HepG2 (cell line): ENCODE data around the gene TAF8. TPM values are rescaled to one million over a fixed set of nuclear protein-coding genes. Genes with fewer than 3 reads are reported as not detected.

Experiments
- BORCS8-MEF2B ChIP-seq: sonication (generic); formaldehyde crosslinking; IDR thresholded peaks from 2 replicates; pipeline ENCODE4 v1.8.0; 2022; ENCODE audit warnings: mild to moderate bottlenecking, missing genetic modification reagents
- CBFB ChIP-seq: sonication (generic); formaldehyde crosslinking; IDR thresholded peaks from 2 replicates; pipeline ENCODE4 v1.4.0; 2020; ENCODE audit warnings: missing genetic modification reagents
- CEBPB ChIP-seq: IDR thresholded peaks from 2 replicates; pipeline ENCODE4 v1.6.1; 2011; ENCODE audit warnings: low read depth, low read length, improper control_type of control experiment, borderline replicate concordance
- CREM ChIP-seq, 2 experiments: sonication (generic) in 1 of 2; formaldehyde crosslinking in 1 of 2; IDR thresholded peaks; 2 replicates each; pipeline versions ENCODE4 v1.4.0 to v1.6.1; 2016 to 2020; ENCODE audit warnings: antibody characterized with exemption in 1 of 2, mild to moderate bottlenecking in 1 of 2, missing genetic modification reagents in 1 of 2
- FOXA3 ChIP-seq: IDR thresholded peaks from 2 replicates; pipeline ENCODE4 v1.6.1; 2016; ENCODE audit warnings: missing genetic modification reagents, missing compliant biosample characterization
- IRF2 ChIP-seq: IDR thresholded peaks from 2 replicates; pipeline ENCODE4 v1.6.1; 2018; ENCODE audit warnings: missing genetic modification reagents, missing compliant biosample characterization
- JUN ChIP-seq: sonication (generic); formaldehyde crosslinking; IDR thresholded peaks from 2 replicates; pipeline ENCODE4 v1.4.0; 2020; ENCODE audit warnings: mild to moderate bottlenecking, missing genetic modification reagents
- MTA1 ChIP-seq: sonication (generic); formaldehyde crosslinking; IDR thresholded peaks from 2 replicates; pipeline ENCODE4 v1.4.0; 2020; ENCODE audit warnings: missing genetic modification reagents, mild to moderate bottlenecking, borderline replicate concordance
- PAF1 ChIP-seq: IDR thresholded peaks from 2 replicates; pipeline ENCODE4 v1.6.1; 2016; ENCODE audit warnings: missing genetic modification reagents, missing compliant biosample characterization
- PPARG ChIP-seq: conservative IDR thresholded peaks from 2 replicates; pipeline ENCODE4 v1.6.1; 2016; ENCODE audit warnings: missing biosample characterization, missing genetic modification reagents
- RAD51 ChIP-seq: fragments of 450-650 bp; IDR thresholded peaks from 2 replicates; pipeline ENCODE4 v1.6.1; 2016; ENCODE audit warnings: borderline replicate concordance
- SP140L ChIP-seq: sonication (generic); formaldehyde crosslinking; IDR thresholded peaks from 2 replicates; pipeline ENCODE4 v1.4.0; 2020; ENCODE audit warnings: missing genetic modification reagents, borderline replicate concordance
- ZNF234 ChIP-seq: sonication (generic); formaldehyde crosslinking; conservative IDR thresholded peaks from 2 replicates; pipeline ENCODE4 v1.5.1; 2020; ENCODE audit warnings: mild to moderate bottlenecking, missing genetic modification reagents
- ZNF510 ChIP-seq: sonication (generic); formaldehyde crosslinking; IDR thresholded peaks from 2 replicates; pipeline ENCODE4 v1.4.0; 2020; ENCODE audit warnings: low read depth, mild to moderate bottlenecking, missing genetic modification reagents
- ZNF766 ChIP-seq: sonication (generic); formaldehyde crosslinking; IDR thresholded peaks from 2 replicates; pipeline ENCODE4 v1.5.0; 2020; ENCODE audit warnings: missing genetic modification reagents, borderline replicate concordance
- ZNF816 ChIP-seq: sonication (generic); formaldehyde crosslinking; IDR thresholded peaks from 2 replicates; pipeline ENCODE4 v1.8.0; 2022; ENCODE audit warnings: missing genetic modification reagents, mild to moderate bottlenecking, borderline replicate concordance
- polyA plus RNA-seq, 8 experiments: library from polyadenylated mRNA; depleted of rRNA in 3 of 8; stranded (reverse) in 7 of 8; unstranded in 1 of 8; fragments of >200 nt; fragmentation: Illumina TruSeq in 4 of 8; extraction: Trizol in 4 of 8; gene quantifications; 2 replicates each; pipeline versions ENCODE4 v1.2.1 to v1.2.3, GENCODE V29; 2011 to 2016; ENCODE audit warnings: low read depth in 4 of 8, missing spikeins in 1 of 8, mixed read lengths in 1 of 8; ENCODE audit not compliant: insufficient read depth in 1 of 8
- total RNA-seq, 5 experiments: library from RNA; depleted of rRNA; stranded (reverse); fragments of >200 nt; fragmentation: Illumina TruSeq; extraction: Trizol; gene quantifications; 2 replicates each; pipeline ENCODE4 v1.2.3, GENCODE V29; 2016; ENCODE audit warnings: low read depth in 1 of 5
- TF ChIP-seq, protein P1 (sequence below): sonication (generic); formaldehyde crosslinking; IDR thresholded peaks from 2 replicates; pipeline ENCODE4 v1.5.0; 2020; ENCODE audit warnings: missing genetic modification reagents
- TF ChIP-seq, protein P2 (sequence below): sonication (generic); IDR thresholded peaks from 2 replicates; pipeline ENCODE4 v1.6.1; 2016; ENCODE audit warnings: low read depth, borderline replicate concordance
- TF ChIP-seq, protein P3 (sequence below): IDR thresholded peaks from 2 replicates; pipeline ENCODE4 v1.6.1; 2016; ENCODE audit warnings: mild to moderate bottlenecking
- TF ChIP-seq, protein P4 (sequence below): sonication (generic); formaldehyde crosslinking; IDR thresholded peaks from 2 replicates; pipeline ENCODE4 v1.5.1; 2020; ENCODE audit warnings: mild to moderate bottlenecking, missing genetic modification reagents, moderate library complexity

TAF8 gene
- total and polyA plus RNA-seq, 2 of the 13 experiments (the other 11 are each of a cell fraction or from before 2014, with no cell fraction given): 25.2 to 25.8 TPM

DNA sequence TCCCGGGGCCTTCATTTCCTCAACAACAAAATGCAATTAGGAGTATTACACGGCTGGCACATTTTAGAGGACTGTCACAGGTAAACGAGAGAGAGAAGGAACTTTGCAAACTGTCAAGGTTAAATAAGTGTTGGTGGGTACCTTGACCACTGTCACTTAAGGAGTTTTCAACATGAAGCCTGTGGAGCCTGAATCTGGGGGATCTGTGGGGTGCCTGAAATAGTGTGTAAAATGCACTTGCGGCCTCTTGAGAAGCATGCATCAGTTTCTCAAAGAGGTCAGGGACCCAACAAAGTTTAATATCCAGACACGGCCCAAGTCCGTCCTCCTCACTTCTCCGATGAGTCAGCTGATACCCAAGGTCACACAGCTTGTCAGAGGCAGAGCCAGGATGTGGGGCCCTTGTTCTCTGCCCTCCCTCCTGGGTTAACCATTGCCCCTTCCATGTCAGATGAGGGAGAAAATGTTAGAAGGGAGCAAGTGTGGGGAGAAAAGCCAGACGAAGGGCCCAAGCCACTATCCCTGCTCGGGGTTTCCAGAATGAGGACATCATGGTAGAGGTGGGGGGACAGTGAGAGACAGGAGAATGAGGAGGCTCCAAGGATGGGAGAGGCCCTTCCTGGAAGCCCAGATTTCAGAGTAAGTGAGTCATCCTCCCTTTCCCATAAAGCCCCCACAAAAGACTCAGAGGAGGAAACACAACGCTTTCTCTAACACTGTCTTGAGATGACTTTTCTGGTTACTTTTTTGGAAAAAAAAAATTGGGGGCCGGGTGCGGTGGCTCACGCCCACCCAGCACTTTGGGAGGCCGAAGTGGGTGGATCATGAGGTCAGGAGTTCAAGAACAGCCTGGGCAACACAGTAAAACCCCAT lies 49.9 kb downstream of the TAF8 start (continued):
- TF ChIP-seq CBFB (no peak), FOXA3 (peak; percentile 38; the same call in 1 of the 2 replicates), JUN (CRISPR knock-in tag) (0 out of 2 replicates have a peak, but pooled peaks have one; percentile 48), CEBPB (no peak), ZNF816 (CRISPR knock-in tag) (no peak), PPARG (CRISPR knock-in tag) (peak; percentile 25; the same call in 1 of the 2 replicates), ZNF766 (CRISPR knock-in tag) (no peak), BORCS8-MEF2B (no peak), ZNF234 (CRISPR knock-in tag) (no peak), CREM (IDR thresholded peaks at IDR 0.05) (no peak), CREM (CRISPR knock-in tag; IDR thresholded peaks at IDR 0.05) (no peak), SP140L (CRISPR knock-in tag) (no peak), MTA1 (CRISPR knock-in tag) (no peak), PAF1 (CRISPR knock-in tag) (no peak), ZNF510 (CRISPR knock-in tag) (no peak), IRF2 (CRISPR knock-in tag) (no peak), RAD51 (no peak)
- TF ChIP-seq, protein P1, sequence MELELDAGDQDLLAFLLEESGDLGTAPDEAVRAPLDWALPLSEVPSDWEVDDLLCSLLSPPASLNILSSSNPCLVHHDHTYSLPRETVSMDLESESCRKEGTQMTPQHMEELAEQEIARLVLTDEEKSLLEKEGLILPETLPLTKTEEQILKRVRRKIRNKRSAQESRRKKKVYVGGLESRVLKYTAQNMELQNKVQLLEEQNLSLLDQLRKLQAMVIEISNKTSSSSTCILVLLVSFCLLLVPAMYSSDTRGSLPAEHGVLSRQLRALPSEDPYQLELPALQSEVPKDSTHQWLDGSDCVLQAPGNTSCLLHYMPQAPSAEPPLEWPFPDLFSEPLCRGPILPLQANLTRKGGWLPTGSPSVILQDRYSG (CRISPR knock-in tag): no peak
- TF ChIP-seq, protein P2, sequence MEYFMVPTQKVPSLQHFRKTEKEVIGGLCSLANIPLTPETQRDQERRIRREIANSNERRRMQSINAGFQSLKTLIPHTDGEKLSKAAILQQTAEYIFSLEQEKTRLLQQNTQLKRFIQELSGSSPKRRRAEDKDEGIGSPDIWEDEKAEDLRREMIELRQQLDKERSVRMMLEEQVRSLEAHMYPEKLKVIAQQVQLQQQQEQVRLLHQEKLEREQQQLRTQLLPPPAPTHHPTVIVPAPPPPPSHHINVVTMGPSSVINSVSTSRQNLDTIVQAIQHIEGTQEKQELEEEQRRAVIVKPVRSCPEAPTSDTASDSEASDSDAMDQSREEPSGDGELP: peak; percentile 95
- TF ChIP-seq, protein P3, sequence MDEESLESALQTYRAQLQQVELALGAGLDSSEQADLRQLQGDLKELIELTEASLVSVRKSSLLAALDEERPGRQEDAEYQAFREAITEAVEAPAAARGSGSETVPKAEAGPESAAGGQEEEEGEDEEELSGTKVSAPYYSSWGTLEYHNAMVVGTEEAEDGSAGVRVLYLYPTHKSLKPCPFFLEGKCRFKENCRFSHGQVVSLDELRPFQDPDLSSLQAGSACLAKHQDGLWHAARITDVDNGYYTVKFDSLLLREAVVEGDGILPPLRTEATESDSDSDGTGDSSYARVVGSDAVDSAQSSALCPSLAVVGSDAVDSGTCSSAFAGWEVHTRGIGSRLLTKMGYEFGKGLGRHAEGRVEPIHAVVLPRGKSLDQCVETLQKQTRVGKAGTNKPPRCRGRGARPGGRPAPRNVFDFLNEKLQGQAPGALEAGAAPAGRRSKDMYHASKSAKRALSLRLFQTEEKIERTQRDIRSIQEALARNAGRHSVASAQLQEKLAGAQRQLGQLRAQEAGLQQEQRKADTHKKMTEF (CRISPR knock-in tag): no peak
- TF ChIP-seq, protein P4, sequence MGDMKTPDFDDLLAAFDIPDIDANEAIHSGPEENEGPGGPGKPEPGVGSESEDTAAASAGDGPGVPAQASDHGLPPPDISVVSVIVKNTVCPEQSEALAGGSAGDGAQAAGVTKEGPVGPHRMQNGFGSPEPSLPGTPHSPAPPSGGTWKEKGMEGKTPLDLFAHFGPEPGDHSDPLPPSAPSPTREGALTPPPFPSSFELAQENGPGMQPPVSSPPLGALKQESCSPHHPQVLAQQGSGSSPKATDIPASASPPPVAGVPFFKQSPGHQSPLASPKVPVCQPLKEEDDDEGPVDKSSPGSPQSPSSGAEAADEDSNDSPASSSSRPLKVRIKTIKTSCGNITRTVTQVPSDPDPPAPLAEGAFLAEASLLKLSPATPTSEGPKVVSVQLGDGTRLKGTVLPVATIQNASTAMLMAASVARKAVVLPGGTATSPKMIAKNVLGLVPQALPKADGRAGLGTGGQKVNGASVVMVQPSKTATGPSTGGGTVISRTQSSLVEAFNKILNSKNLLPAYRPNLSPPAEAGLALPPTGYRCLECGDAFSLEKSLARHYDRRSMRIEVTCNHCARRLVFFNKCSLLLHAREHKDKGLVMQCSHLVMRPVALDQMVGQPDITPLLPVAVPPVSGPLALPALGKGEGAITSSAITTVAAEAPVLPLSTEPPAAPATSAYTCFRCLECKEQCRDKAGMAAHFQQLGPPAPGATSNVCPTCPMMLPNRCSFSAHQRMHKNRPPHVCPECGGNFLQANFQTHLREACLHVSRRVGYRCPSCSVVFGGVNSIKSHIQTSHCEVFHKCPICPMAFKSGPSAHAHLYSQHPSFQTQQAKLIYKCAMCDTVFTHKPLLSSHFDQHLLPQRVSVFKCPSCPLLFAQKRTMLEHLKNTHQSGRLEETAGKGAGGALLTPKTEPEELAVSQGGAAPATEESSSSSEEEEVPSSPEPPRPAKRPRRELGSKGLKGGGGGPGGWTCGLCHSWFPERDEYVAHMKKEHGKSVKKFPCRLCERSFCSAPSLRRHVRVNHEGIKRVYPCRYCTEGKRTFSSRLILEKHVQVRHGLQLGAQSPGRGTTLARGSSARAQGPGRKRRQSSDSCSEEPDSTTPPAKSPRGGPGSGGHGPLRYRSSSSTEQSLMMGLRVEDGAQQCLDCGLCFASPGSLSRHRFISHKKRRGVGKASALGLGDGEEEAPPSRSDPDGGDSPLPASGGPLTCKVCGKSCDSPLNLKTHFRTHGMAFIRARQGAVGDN (CRISPR knock-in tag): no peak; the same call in 1 of the 2 replicates
